ENCODE data around the gene GPN1.
"Not testable (repeated sequence)": the region's sequence is repeated elsewhere in the genome, so short reads cannot be mapped to it uniquely, and the experiment has no call there.

GPN1 gene

GRCh38 chr2:27628767-27629709, at the start of gene GPN1, which contains the start of gene CCDC121:
GPN1 (plus strand) TSS chr2:27629050; CDS start chr2:27629059, 9 bp downstream.
CCDC121 (minus strand) TSS chr2:27629012; CDS start chr2:27627799, 1,213 bp downstream.
- DNase-seq (ENCODE audit: low spot score), result peak; percentile 87

GRCh38 chr2:27581417-27582128, 47.3 kb upstream of the GPN1 start:
- DNase-seq (ENCODE audit: low spot score), result no peak

GRCh38 chr2:27582129-27582694, 46.6 kb upstream of the GPN1 start:
- DNase-seq (ENCODE audit: low spot score), result no peak

- peak; percentile 87 for DNase-seq (ENCODE audit: low spot score)
Measured at GRCh38 chr2:27582695-27583389, 46.0 kb upstream of the GPN1 start, which contains the start of gene ZNF512. ZNF512 (plus strand) TSS chr2:27583042; CDS start chr2:27583113, 71 bp downstream.

- DNase-seq (ENCODE audit: low spot score), result no peak
Measured at GRCh38 chr2:27583390-27583915, 45.4 kb upstream of the GPN1 start.

- no peak for DNase-seq (ENCODE audit: low spot score)
Measured at GRCh38 chr2:27584597-27584996, 44.3 kb upstream of the GPN1 start.

GRCh38 chr2:27587025-27587424, 41.8 kb upstream of the GPN1 start:
- no peak for DNase-seq (ENCODE audit: low spot score)

- no peak for DNase-seq (ENCODE audit: low spot score)
Measured at GRCh38 chr2:27588308-27588707, 40.5 kb upstream of the GPN1 start.

- DNase-seq (ENCODE audit: low spot score), result peak; percentile 26
Measured at GRCh38 chr2:27591745-27592144, 37.1 kb upstream of the GPN1 start.

GRCh38 chr2:27593240-27593639, 35.6 kb upstream of the GPN1 start:
- no peak for DNase-seq (ENCODE audit: low spot score)

- DNase-seq (ENCODE audit: low spot score), result not testable (repeated sequence)
Measured at GRCh38 chr2:27594020-27594703, 34.7 kb upstream of the GPN1 start.

- not testable (repeated sequence) for DNase-seq (ENCODE audit: low spot score)
Measured at GRCh38 chr2:27595412-27595811, 33.4 kb upstream of the GPN1 start.

- DNase-seq (ENCODE audit: low spot score), result no peak
Measured at GRCh38 chr2:27596627-27597026, 32.2 kb upstream of the GPN1 start.

- DNase-seq (ENCODE audit: low spot score), result peak; percentile 60
Measured at GRCh38 chr2:27606611-27607010, 22.2 kb upstream of the GPN1 start.

GRCh38 chr2:27613985-27614384, 14.9 kb upstream of the GPN1 start:
- no peak for DNase-seq (ENCODE audit: low spot score)

- no peak for DNase-seq (ENCODE audit: low spot score)
Measured at GRCh38 chr2:27615316-27615715, 13.5 kb upstream of the GPN1 start.

- DNase-seq (ENCODE audit: low spot score), result no peak
Measured at GRCh38 chr2:27621524-27621923, 7.3 kb upstream of the GPN1 start.

GRCh38 chr2:27622921-27623384, 5.9 kb upstream of the GPN1 start:
- peak; percentile 55 for DNase-seq (ENCODE audit: low spot score)

GRCh38 chr2:27624943-27625342, 3.9 kb upstream of the GPN1 start:
- no peak for DNase-seq (ENCODE audit: low spot score)

GRCh38 chr2:27626323-27626722, 2.5 kb upstream of the GPN1 start:
- not testable (repeated sequence) for DNase-seq (ENCODE audit: low spot score)

GRCh38 chr2:27626921-27627320, 1.9 kb upstream of the GPN1 start:
- not testable (repeated sequence) for DNase-seq (ENCODE audit: low spot score)
